Testis (tissue), 2 donors: ENCODE results near the gene GPS1.

Experiments used
- CTCF ChIP-seq, 3 experiments: fragments of 450-650 bp in 2 of 3; fragments of 200-600 bp in 1 of 3; sonication (generic) in 1 of 3; IDR thresholded peaks; one replicate each; pipeline ENCODE4 v1.5.1; 2016 to 2019; ENCODE audit warnings: antibody characterized with exemption in 3 of 3, mild to moderate bottlenecking in 2 of 3, moderate library complexity in 1 of 3
- POLR2A ChIP-seq: fragments of 450-650 bp; IDR thresholded peaks from one replicate; pipeline ENCODE4 v1.6.1; 2017; ENCODE audit warnings: antibody characterized with exemption, mild to moderate bottlenecking, moderate library complexity

GRCh38 chr17:82022981-82023446 is 28.7 kb upstream of the GPS1 start, which contains the start of gene LRRC45:
- TF ChIP-seq CTCF (IDR thresholded peaks at IDR 0.05) (no peak), POLR2A (no peak)
